Activated CD8-positive, alpha-beta T cell treated with anti-CD3 and anti-CD28 coated beads for 36 hours (primary cell): ENCODE data around the gene ZNF526. TPM values are rescaled to one million over a fixed set of nuclear protein-coding genes. Genes with fewer than 3 reads are reported as not detected.

ENCODE experiments used
- ATAC-seq: fragments of 200-7000 bp; cut with Tn5 transposase; one replicate; pipeline ENCODE4 v1.10.0; 2021; ENCODE audit warnings: mild to moderate bottlenecking, moderate library complexity
- CTCF ChIA-PET: fragments of 350-600 bp; sonication (Branson Sonifier 250); formaldehyde crosslinking; loops from one replicate; lab custom pipeline; 2021; ENCODE audit warnings: antibody characterized with exemption; lab: Charles Lee
- POLR2A ChIA-PET: fragments of 350-600 bp; sonication (Branson Sonifier 250); formaldehyde crosslinking; loops from one replicate; lab custom pipeline; 2021; ENCODE audit warnings: antibody characterized with exemption; lab: Charles Lee
- DNase-seq: peaks from one replicate; pipeline ENCODE4 v3.0.0-alpha.2; 2020
- H3K27ac Mint-ChIP-seq: one replicate; pipeline ENCODE4 v1.8.0; 2021; ENCODE audit warnings: mild to moderate bottlenecking, mixed read lengths
- H3K27me3 Mint-ChIP-seq: one replicate; pipeline ENCODE4 v1.8.0; 2021; ENCODE audit warnings: mixed read lengths
- H3K36me3 Mint-ChIP-seq: one replicate; pipeline ENCODE4 v1.8.0; 2021; ENCODE audit warnings: low read depth, mixed read lengths
- H3K4me1 Mint-ChIP-seq: one replicate; pipeline ENCODE4 v1.8.0; 2021; ENCODE audit warnings: low read depth, mixed read lengths
- H3K4me3 Mint-ChIP-seq: one replicate; pipeline ENCODE4 v1.8.0; 2021; ENCODE audit warnings: mild to moderate bottlenecking, moderate library complexity, mixed read lengths
- H3K9me3 Mint-ChIP-seq: one replicate; pipeline ENCODE4 v1.8.0; 2021; ENCODE audit warnings: mixed read lengths
- intact Hi-C: fragments of 100-400 bp; cut with micrococcal nuclease; formaldehyde crosslinking; loops from one replicate; pipeline ENCODE4 v1.10.0; 2022
- total RNA-seq, 2 experiments: library from RNA; stranded (reverse); gene quantifications; one replicate each; pipeline ENCODE4 v1.2.3, GENCODE V29; 2021
- TF ChIP-seq, protein P1 (sequence below): fragments of 200-600 bp; IDR thresholded peaks from one replicate; pipeline ENCODE4 v1.8.0; 2022; ENCODE audit warnings: antibody characterized with exemption, mild to moderate bottlenecking

Gene ZNF526
- total RNA-seq, 2 experiments from 2014 or later = 12.0 to 12.3 TPM

DNA sequence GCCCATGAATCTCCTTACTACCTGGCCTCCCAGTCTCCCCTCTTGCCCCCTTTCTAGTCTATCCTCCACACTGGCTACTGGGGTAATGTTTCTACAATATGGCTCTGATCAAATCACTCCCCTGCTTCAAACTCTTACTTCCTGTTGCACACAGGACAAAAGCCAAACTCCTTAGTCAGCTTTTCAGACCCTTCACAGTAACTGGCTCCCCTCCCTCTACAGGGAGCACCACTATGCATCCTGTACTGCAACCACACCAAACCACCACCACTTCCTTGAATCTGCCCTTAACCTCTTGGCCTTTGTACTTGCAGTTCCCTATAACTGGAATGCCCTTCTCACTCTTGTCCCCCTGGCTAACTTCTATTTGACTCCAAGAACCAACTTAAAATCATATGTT is 34.8 kb upstream of the ZNF526 start:
- ChIA-PET POLR2A (interaction anchor here (0.9 to 1.4 kb wide), 3 partner anchors 10 to 16 kb away, joined by 3 read pairs; no protein-coding TSS in a partner anchor), CTCF (interaction anchor here (0.7 to 6.1 kb wide), 20 partner anchors 9 to 119 kb away, joined by 3 to 70 read pairs (median 5); partner anchors contain the start of genes DEDD2 and POU2F2)
- Mint-ChIP-seq H3K9me3 (no peaks in the 10 kb centered on the region), H3K27me3 (no peaks in the 10 kb centered on the region), H3K4me1 (peaks cover 21% of the 10 kb centered on the region), H3K4me3 (no peak overlapping the region), H3K27ac (peak overlapping the region; percentile 14), H3K36me3 (no peaks in the 10 kb centered on the region)
- ATAC-seq = peak; percentile 78
- intact Hi-C loops = loop anchor here (2.0 kb wide), 1 partner anchor 52 kb away; the partner anchor contains the start of gene POU2F2
- TF ChIP-seq, protein P1, sequence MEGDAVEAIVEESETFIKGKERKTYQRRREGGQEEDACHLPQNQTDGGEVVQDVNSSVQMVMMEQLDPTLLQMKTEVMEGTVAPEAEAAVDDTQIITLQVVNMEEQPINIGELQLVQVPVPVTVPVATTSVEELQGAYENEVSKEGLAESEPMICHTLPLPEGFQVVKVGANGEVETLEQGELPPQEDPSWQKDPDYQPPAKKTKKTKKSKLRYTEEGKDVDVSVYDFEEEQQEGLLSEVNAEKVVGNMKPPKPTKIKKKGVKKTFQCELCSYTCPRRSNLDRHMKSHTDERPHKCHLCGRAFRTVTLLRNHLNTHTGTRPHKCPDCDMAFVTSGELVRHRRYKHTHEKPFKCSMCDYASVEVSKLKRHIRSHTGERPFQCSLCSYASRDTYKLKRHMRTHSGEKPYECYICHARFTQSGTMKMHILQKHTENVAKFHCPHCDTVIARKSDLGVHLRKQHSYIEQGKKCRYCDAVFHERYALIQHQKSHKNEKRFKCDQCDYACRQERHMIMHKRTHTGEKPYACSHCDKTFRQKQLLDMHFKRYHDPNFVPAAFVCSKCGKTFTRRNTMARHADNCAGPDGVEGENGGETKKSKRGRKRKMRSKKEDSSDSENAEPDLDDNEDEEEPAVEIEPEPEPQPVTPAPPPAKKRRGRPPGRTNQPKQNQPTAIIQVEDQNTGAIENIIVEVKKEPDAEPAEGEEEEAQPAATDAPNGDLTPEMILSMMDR = no peak
- DNase-seq = peak; percentile 42

DNA sequence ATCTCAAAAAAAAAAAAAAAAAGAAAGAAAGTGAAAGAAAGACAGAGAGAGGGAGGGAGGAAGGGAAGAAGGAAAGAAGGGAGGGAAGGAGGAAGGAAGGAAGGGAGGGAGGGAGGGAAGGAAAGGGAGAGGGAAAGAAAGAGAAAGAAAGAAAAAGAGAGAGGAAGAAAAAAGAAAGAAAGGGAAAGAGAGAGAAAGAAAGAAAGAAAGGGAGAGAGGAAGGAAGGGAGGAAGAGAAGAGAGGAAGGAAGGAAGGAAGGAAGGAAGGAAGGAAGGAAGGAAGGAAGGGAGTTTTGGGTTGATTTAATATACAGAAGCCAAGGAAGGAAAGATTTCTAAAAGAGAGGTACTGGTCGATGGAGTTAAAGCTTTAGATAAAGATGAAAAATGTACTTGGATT is 31.4 kb upstream of the ZNF526 start:
- Mint-ChIP-seq H3K27ac (no peak overlapping the region), H3K27me3 (no peaks in the 10 kb centered on the region), H3K4me1 (peaks cover 32% of the 10 kb centered on the region), H3K36me3 (peaks cover 2% of the 10 kb centered on the region), H3K9me3 (peaks cover 1% of the 10 kb centered on the region), H3K4me3 (no peak overlapping the region)
- TF ChIP-seq, protein P1 = no peak
- ChIA-PET POLR2A (interaction anchor here (1.0 kb wide), 1 partner anchor 13 kb away, joined by 3 read pairs; no protein-coding TSS in a partner anchor), CTCF (interaction anchor here (1.2 to 4.2 kb wide), 4 partner anchors 11 to 80 kb away, joined by 4 to 19 read pairs (median 7); partner anchors contain the start of gene POU2F2)
- DNase-seq (no peak), ATAC-seq (no peak)
- intact Hi-C loops = no loop called here

DNA sequence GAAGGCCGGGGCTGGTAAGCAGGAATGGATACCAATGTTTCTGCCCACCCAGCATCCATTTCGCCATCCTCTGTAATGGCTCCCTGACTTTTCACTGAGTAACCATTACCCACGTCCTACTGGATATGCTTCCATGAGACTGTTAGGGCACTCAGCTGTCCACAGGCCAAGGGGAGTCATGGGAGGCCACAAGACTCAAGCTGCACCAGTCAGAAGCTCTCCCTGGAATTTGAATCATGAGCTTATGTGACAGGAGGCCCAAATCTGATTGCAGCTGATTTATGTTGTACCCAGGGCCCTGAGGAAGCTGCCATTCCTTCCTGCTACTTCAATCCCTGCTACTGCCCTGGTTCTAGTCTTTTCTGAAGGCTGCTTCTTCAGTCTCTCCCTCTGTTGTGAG is 31.0 kb upstream of the ZNF526 start:
- POLR2A ChIA-PET = no interaction called here
- TF ChIP-seq, protein P1 = no peak
- peaks cover 1% of the 10 kb centered on the region for H3K9me3 Mint-ChIP-seq
- ATAC-seq (no peak), DNase-seq (no peak)
- no peak overlapping the region for H3K4me3 Mint-ChIP-seq
- no peak overlapping the region for H3K27ac Mint-ChIP-seq
- intact Hi-C loops = no loop called here
- peaks cover 2% of the 10 kb centered on the region for H3K36me3 Mint-ChIP-seq
- CTCF ChIA-PET = interaction anchor here (1.2 to 4.2 kb wide), 4 partner anchors 10 to 81 kb away, joined by 4 to 19 read pairs (median 7); partner anchors contain the start of gene POU2F2
- H3K4me1 Mint-ChIP-seq = peaks cover 33% of the 10 kb centered on the region
- no peaks in the 10 kb centered on the region for H3K27me3 Mint-ChIP-seq

DNA sequence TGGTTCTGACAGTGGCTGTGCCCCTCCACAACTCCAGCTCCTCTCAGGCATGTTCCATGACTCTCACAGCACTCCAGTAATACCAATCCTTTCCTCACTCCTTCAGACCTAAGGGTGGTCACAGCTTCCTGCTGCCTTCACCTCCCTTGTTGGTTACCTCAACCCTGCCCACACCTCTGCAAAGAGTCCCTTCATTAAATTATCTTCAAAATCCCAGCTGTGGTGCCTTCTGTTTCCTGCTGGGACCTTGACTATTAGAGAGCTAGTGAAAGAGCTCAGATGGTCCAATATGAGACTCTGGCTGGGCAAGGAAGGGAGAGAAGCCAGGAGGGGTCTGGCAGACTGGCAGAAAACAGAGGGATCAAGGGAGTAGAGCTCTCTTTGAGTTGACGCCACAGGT is 28.8 kb upstream of the ZNF526 start:
- intact Hi-C loops = no loop called here
- peaks cover 1% of the 10 kb centered on the region for H3K9me3 Mint-ChIP-seq
- peaks cover 27% of the 10 kb centered on the region for H3K4me1 Mint-ChIP-seq
- peaks cover 8% of the 10 kb centered on the region for H3K36me3 Mint-ChIP-seq
- TF ChIP-seq, protein P1 = no peak
- H3K27me3 Mint-ChIP-seq = no peaks in the 10 kb centered on the region
- ChIA-PET POLR2A (interaction anchor here (1.2 kb wide), 1 partner anchor 16 kb away, joined by 3 read pairs; no protein-coding TSS in a partner anchor), CTCF (interaction anchor here (0.7 to 1.1 kb wide), 4 partner anchors 9 to 82 kb away, joined by 3 to 5 read pairs (median 3); no protein-coding TSS in a partner anchor)
- H3K4me3 Mint-ChIP-seq = no peak overlapping the region
- no peak for DNase-seq
- H3K27ac Mint-ChIP-seq = peak overlapping the region; percentile 26
- ATAC-seq = peak; percentile 31

DNA sequence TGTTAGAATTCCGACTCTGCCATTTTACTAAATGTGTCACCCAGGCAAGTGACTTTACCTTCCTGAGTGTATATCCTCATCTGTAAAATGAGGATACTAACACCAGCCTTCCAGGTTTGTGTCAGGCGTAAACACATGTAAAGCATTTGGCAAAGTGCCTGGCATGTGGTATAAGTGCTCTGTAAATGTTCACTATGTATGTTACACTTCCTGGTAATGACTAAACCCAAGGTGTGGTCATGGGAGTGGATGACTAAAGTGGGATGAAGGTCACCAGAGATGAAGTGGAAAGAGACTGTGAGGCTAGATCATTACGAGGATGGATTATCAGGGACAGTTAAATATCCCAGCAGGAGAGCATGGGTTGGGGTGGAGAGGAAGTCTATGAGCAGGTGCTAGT is 28.3 kb upstream of the ZNF526 start:
- ChIA-PET POLR2A (interaction anchor here (1.2 kb wide), 1 partner anchor 16 kb away, joined by 3 read pairs; no protein-coding TSS in a partner anchor), CTCF (interaction anchor here (1.0 to 1.1 kb wide), 2 partner anchors 64 to 83 kb away, joined by 3 to 5 read pairs; no protein-coding TSS in a partner anchor)
- Mint-ChIP-seq H3K27ac (peak overlapping the region; percentile 2), H3K27me3 (no peaks in the 10 kb centered on the region), H3K4me3 (no peak overlapping the region), H3K36me3 (peaks cover 11% of the 10 kb centered on the region), H3K9me3 (peaks cover 1% of the 10 kb centered on the region), H3K4me1 (peaks cover 32% of the 10 kb centered on the region)
- intact Hi-C loops = no loop called here
- ATAC-seq (peak; percentile 80), DNase-seq (peak; percentile 75)
- TF ChIP-seq, protein P1 = no peak
